HCT116 (cell line): ENCODE data around the gene PDZRN4.

Source experiments
- ATF3 ChIP-seq: IDR thresholded peaks from 2 replicates; pipeline ENCODE4 v1.6.1; 2012
- CBX3 ChIP-seq: IDR thresholded peaks from 2 replicates; pipeline ENCODE4 v1.6.1; 2012; ENCODE audit warnings: low read depth
- CTCF ChIP-seq, 3 experiments: fragments of 200-600 bp in 1 of 3; sonication (generic) in 1 of 3; IDR thresholded peaks in 2 of 3; conservative IDR thresholded peaks in 1 of 3; 2 replicates each; pipeline ENCODE4 v1.5.1; 2012 to 2017; ENCODE audit warnings: low read depth in 2 of 3, low read length in 2 of 3, antibody characterized with exemption in 1 of 3, borderline replicate concordance in 1 of 3, control low read depth in 1 of 3, mild to moderate bottlenecking in 1 of 3, mixed read lengths in 1 of 3, mixed run types in 1 of 3, moderate library complexity in 1 of 3; ENCODE audit not compliant: insufficient read depth in 1 of 3
- EZH2 ChIP-seq: fragments of 200-600 bp; sonication (generic); IDR thresholded peaks from 2 replicates; pipeline ENCODE4 v1.6.1; 2017; ENCODE audit warnings: antibody characterized with exemption, mixed run types
- JUND ChIP-seq: IDR thresholded peaks from 2 replicates; pipeline ENCODE4 v1.6.1; 2012
- MAX ChIP-seq: IDR thresholded peaks from 2 replicates; pipeline ENCODE4 v1.6.1; 2012
- POLR2A ChIP-seq: IDR thresholded peaks from 2 replicates; pipeline ENCODE4 v1.7.0; 2011; ENCODE audit warnings: borderline replicate concordance; ENCODE audit not compliant: insufficient read depth, insufficient read length; ENCODE audit errors: extremely low read depth
- POLR2AphosphoS5 ChIP-seq: IDR thresholded peaks from 2 replicates; pipeline ENCODE4 v1.6.1; 2011; ENCODE audit warnings: mild to moderate bottlenecking, low read depth, low read length, moderate library complexity
- REST ChIP-seq: IDR thresholded peaks from 2 replicates; pipeline ENCODE4 v1.6.1; 2012; ENCODE audit warnings: low read depth
- SP1 ChIP-seq: IDR thresholded peaks from 2 replicates; pipeline ENCODE4 v1.6.1; 2012; ENCODE audit warnings: low read depth
- SRF ChIP-seq: IDR thresholded peaks from 2 replicates; pipeline ENCODE4 v1.6.1; 2012; ENCODE audit warnings: low read depth
- YY1 ChIP-seq: IDR thresholded peaks from 2 replicates; pipeline ENCODE4 v1.6.1; 2011; ENCODE audit warnings: low read length, low read depth, moderate library complexity, mild to moderate bottlenecking; ENCODE audit not compliant: insufficient replicate concordance; ENCODE audit errors: extremely low read depth
- ZNF274 ChIP-seq: fragments of 200-500 bp; sonication (Bioruptor generic); IDR thresholded peaks from 2 replicates; pipeline ENCODE4 v1.6.1; 2014; ENCODE audit warnings: mild to moderate bottlenecking, low read depth, low read length, inconsistent platforms

- TF ChIP-seq CTCF (IDR thresholded peaks at IDR 0.05 in 2 of 3, conservative IDR thresholded peaks at IDR 0.05 in 1 of 3; ENCODE audit: borderline replicate concordance in 1 of 3, insufficient read depth in 1 of 3, low read depth in 2 of 3, low read length in 2 of 3) (no peak), ZNF274 (no peak), ATF3 (no peak), POLR2A (no peak), EZH2 (no peak), POLR2AphosphoS5 (no peak), SP1 (no peak), SRF (no peak), JUND (no peak), MAX (no peak), YY1 (no peak), CBX3 (no peak), REST (no peak)
These were observed 66.1 kb downstream of the PDZRN4 start for GRCh38 chr12:41254004-41254914.
